Psoas muscle (tissue), 8 donors: ENCODE measurements around the gene CENPQ. TPM values are rescaled to one million over a fixed set of nuclear protein-coding genes. Genes with fewer than 3 reads are reported as not detected.
"Not testable (repeated sequence)": the region's sequence is repeated elsewhere in the genome, so short reads cannot be mapped to it uniquely, and the experiment has no call there.

ENCODE experiments used
- ATAC-seq, 4 donors: fragments of 200-7000 bp; cut with Tn5 transposase; one replicate each; pipeline ENCODE4 v1.9.1; 2020; ENCODE audit warnings: moderate library complexity in 3 of 4, mild to moderate bottlenecking in 2 of 4
- DNase-seq, 2 donors: peaks; one replicate each; pipeline ENCODE4 v3.0.0-alpha.2; 2020
- H3K27ac ChIP-seq: fragments of 200-600 bp; one replicate; pipeline ENCODE4 v1.8.0; 2022
- H3K27me3 ChIP-seq, 3 donors: fragments of 200-600 bp in 1 of 3; one replicate each; pipeline versions ENCODE4 v1.6.1 to v1.8.0; 2013 to 2022; ENCODE audit warnings: low read length in 2 of 3, mild to moderate bottlenecking in 2 of 3, moderate library complexity in 1 of 3; ENCODE audit not compliant: insufficient read depth in 3 of 3
- H3K36me3 ChIP-seq, 2 donors: fragments of 200-600 bp in 1 of 2; one replicate each; pipeline versions ENCODE4 v1.6.1 to v1.8.0; 2013 to 2022; ENCODE audit warnings: low read depth in 1 of 2, mild to moderate bottlenecking in 1 of 2, moderate library complexity in 1 of 2; ENCODE audit not compliant: insufficient read depth in 1 of 2
- H3K4me1 ChIP-seq: fragments of 200-600 bp; one replicate; pipeline ENCODE4 v1.8.0; 2022
- H3K4me3 ChIP-seq: fragments of 200-600 bp; one replicate; pipeline ENCODE4 v1.8.0; 2022; ENCODE audit warnings: mild to moderate bottlenecking
- H3K9me3 ChIP-seq: fragments of 200-600 bp; one replicate; pipeline ENCODE4 v1.8.0; 2022
- CTCF ChIP-seq: fragments of 200-600 bp; IDR thresholded peaks from one replicate; pipeline ENCODE4 v1.8.0; 2022; ENCODE audit warnings: antibody characterized with exemption
- WGBS, 3 donors: extraction: QIAGEN DNeasy Blood & Tissue Kit; methylation state at CpG; one replicate each; pipeline versions ENCODE4 v1.1.6 to v1.1.7; 2013; 5-methylcytosine and 5-hydroxymethylcytosine counted together
- intact Hi-C, 2 donors: fragments of 100-400 bp; cut with DNase I; formaldehyde crosslinking; loops; one replicate each; pipeline versions ENCODE4 v1.11.0 to v1.14.2; 2022
- polyA plus RNA-seq, 3 donors: library from polyadenylated mRNA; stranded (reverse); fragments of 200-250 nt; gene quantifications; one replicate each; pipeline ENCODE4 v1.2.3, GENCODE V29; 2013
- total RNA-seq, 4 donors: library from RNA; stranded (reverse); fragmentation: NEBNext Ultra II Directional in 2 of 4; extraction: Animal tissue kit (Norgen Biotek cat#: 25700) in 2 of 4; gene quantifications; one replicate each; pipeline versions ENCODE4 v1.2.1 to v1.2.4, GENCODE V29; 2021 to 2023
- donor health status: healthy with polysubstance abuse.
- donor health status: DM: no; HTN: no; CAD: no; lungs with moderate emphysema.
- donor health status: Bipolar disorder and iron deficiency.
- donor health status: healthy.
- donor health status: DM: yes; HTN: yes; CAD: no.
- donor health status: DM: no; HTN: no; CAD: no.
- donor health status: DM: no; HTN: no; CAD: no.
- donor health status: DM: yes; HTN: yes; CAD: no.

The CENPQ gene
- total and polyA plus RNA-seq, 7 donors = 1.9 to 5.5 (median 3.5) TPM

- Histone ChIP-seq H3K27ac (no peak overlapping the region), H3K4me1 (peaks cover 9% of the 10 kb centered on the region), H3K27me3 (no peaks in the 10 kb centered on the region), H3K9me3 (no peaks in the 10 kb centered on the region), H3K4me3 (no peak overlapping the region), H3K36me3 (peaks cover 0 to 22% of the 10 kb centered on the region in 2 donors)
- TF ChIP-seq CTCF = no peak
- ATAC-seq = no peak
- WGBS, 3 donors = 95 to 96% (median 96%) methylated on average over 9 of the region's 9 CpGs
- DNase-seq = no peak
- intact Hi-C loops = no loop called here
Observed at GRCh38 chr6:49468042-49468441, 4.9 kb downstream of the CENPQ start.

- intact Hi-C loops, ATAC-seq: not testable (repeated sequence)
Observed at GRCh38 chr6:49476564-49476963, 13.4 kb downstream of the CENPQ start.

GRCh38 chr6:49479308-49479970, 16.3 kb downstream of the CENPQ start:
- no peak overlapping the region for H3K4me3 ChIP-seq
- no peaks in the 10 kb centered on the region for H3K4me1 ChIP-seq
- H3K9me3 ChIP-seq = no peaks in the 10 kb centered on the region
- TF ChIP-seq CTCF = no peak
- H3K27me3 ChIP-seq = no peaks in the 10 kb centered on the region
- intact Hi-C loops = no loop called here
- DNase-seq (no peak), ATAC-seq (no peak)
- 93 to 98% (median 94%) methylated on average over 3 of the region's 3 CpGs for WGBS, 3 donors
- H3K36me3 ChIP-seq = no peaks in the 10 kb centered on the region
- H3K27ac ChIP-seq = no peak overlapping the region

More at GRCh38 chr6:49476564-49476963, 13.4 kb downstream of the CENPQ start:
- DNase-seq, H3K27me3 ChIP-seq, H3K4me3 ChIP-seq, H3K4me1 ChIP-seq, H3K27ac ChIP-seq, H3K9me3 ChIP-seq: not testable (repeated sequence)
- WGBS, 3 donors = 76 to 100% (median 83%) methylated on average over 2 of the region's 2 CpGs
- peaks cover 0 to 23% of the 10 kb centered on the region in 2 donors for H3K36me3 ChIP-seq

GRCh38 chr6:49481846-49482245, 18.7 kb downstream of the CENPQ start:
- H3K4me1 ChIP-seq, intact Hi-C loops: not testable (repeated sequence)
- 98 to 99% (median 98%) methylated on average over 12 to 22 of the region's 22 CpGs for WGBS, 3 donors

GRCh38 chr6:49483380-49483779, 20.2 kb downstream of the CENPQ start:
- H3K9me3 ChIP-seq, H3K27ac ChIP-seq, H3K4me3 ChIP-seq, DNase-seq, intact Hi-C loops, H3K4me1 ChIP-seq, ATAC-seq, H3K36me3 ChIP-seq, H3K27me3 ChIP-seq: not testable (repeated sequence)
- 93 to 96% (median 94%) methylated on average over 14 of the region's 14 CpGs for WGBS, 3 donors

More at GRCh38 chr6:49481846-49482245, 18.7 kb downstream of the CENPQ start:
- H3K27ac ChIP-seq, H3K4me3 ChIP-seq, H3K27me3 ChIP-seq, ATAC-seq, H3K36me3 ChIP-seq, H3K9me3 ChIP-seq, DNase-seq: not testable (repeated sequence)

- Histone ChIP-seq H3K27me3 (peaks cover 0 to 1% (median 0%) of the 10 kb centered on the region in 3 donors), H3K4me1 (no peaks in the 10 kb centered on the region), H3K9me3 (no peaks in the 10 kb centered on the region), H3K27ac (no peak overlapping the region), H3K36me3 (peaks cover 0 to 41% of the 10 kb centered on the region in 2 donors), H3K4me3 (no peak overlapping the region)
- no peak for DNase-seq
- 95 to 97% (median 96%) methylated on average over 4 of the region's 4 CpGs for WGBS, 3 donors
- ATAC-seq = no peak
- TF ChIP-seq CTCF = no peak
- intact Hi-C loops = no loop called here
Observed at GRCh38 chr6:49490633-49491032, 27.5 kb downstream of the CENPQ start.
